PC-3 (cell line): ENCODE measurements around the gene BTBD7. TPM values are rescaled to one million over a fixed set of nuclear protein-coding genes. Genes with fewer than 3 reads are reported as not detected.

ENCODE experiments used
- ATAC-seq: fragments of 200-7000 bp; cut with Tn5 transposase; 2 replicates; pipeline ENCODE4 v1.9.1; 2020; ENCODE audit warnings: mild to moderate bottlenecking, moderate library complexity
- BruUV-seq: library from RNA; stranded (reverse); fragments of 400-500 nt; replicated peaks from 2 replicates; lab custom pipeline; 2021; lab: Mats Ljungman, UMichigan
- CTCF ChIA-PET: fragments of 300-600 bp; sonication (Branson Sonifier 250); formaldehyde crosslinking; loops from one replicate; lab custom pipeline; 2022; ENCODE audit warnings: antibody characterized with exemption; lab: Charles Lee
- POLR2A ChIA-PET: fragments of 300-600 bp; sonication (Branson Sonifier 250); formaldehyde crosslinking; loops from one replicate; lab custom pipeline; 2022; ENCODE audit warnings: antibody characterized with exemption; ENCODE audit not compliant: unreplicated experiment; lab: Charles Lee
- DNase-seq: peaks from one replicate; pipeline ENCODE4 v3.0.0-alpha.2; 2015
- H2AFZ ChIP-seq: fragments of 300-600 bp; sonication (generic); 2 replicates; pipeline ENCODE4 v1.6.0; 2016; ENCODE audit warnings: antibody characterized with exemption, low read length
- H3F3A ChIP-seq: fragments of 300-600 bp; sonication (generic); one replicate; pipeline ENCODE4 v1.6.0; 2017; ENCODE audit warnings: antibody characterized with exemption, low read length, control low read depth, mild to moderate bottlenecking; ENCODE audit not compliant: unreplicated experiment
- H3K27ac ChIP-seq: fragments of 300-600 bp; sonication (generic); 2 replicates; pipeline ENCODE4 v1.5.1; 2016; ENCODE audit warnings: mild to moderate bottlenecking, low read length
- H3K27me3 ChIP-seq: fragments of 300-600 bp; sonication (generic); 2 replicates; pipeline ENCODE4 v1.6.1; 2016; ENCODE audit warnings: low read length, mixed read lengths
- H3K36me3 ChIP-seq: fragments of 300-600 bp; sonication (generic); 2 replicates; pipeline ENCODE4 v1.6.1; 2016; ENCODE audit warnings: low read depth, mixed run types, low read length, mixed read lengths
- H3K4me1 ChIP-seq: fragments of 300-600 bp; sonication (generic); 2 replicates; pipeline ENCODE4 v1.5.1; 2016; ENCODE audit warnings: low read length; ENCODE audit not compliant: insufficient read depth
- H3K4me2 ChIP-seq: fragments of 300-600 bp; sonication (generic); 2 replicates; pipeline ENCODE4 v1.6.0; 2016; ENCODE audit warnings: low read length
- H3K4me3 ChIP-seq: fragments of 300-600 bp; sonication (generic); 2 replicates; pipeline ENCODE4 v1.5.1; 2016; ENCODE audit warnings: mild to moderate bottlenecking, low read length, mixed read lengths
- H3K79me2 ChIP-seq: fragments of 300-600 bp; sonication (generic); 2 replicates; pipeline ENCODE4 v1.6.1; 2017; ENCODE audit warnings: low read length, mixed read lengths
- H3K9ac ChIP-seq: fragments of 300-600 bp; sonication (generic); 2 replicates; pipeline ENCODE4 v1.6.0; 2016; ENCODE audit warnings: mild to moderate bottlenecking, low read length
- H3K9me2 ChIP-seq: fragments of 300-600 bp; sonication (generic); replicated peaks from 2 replicates; pipeline ENCODE4 v1.6.1; 2016; ENCODE audit warnings: mixed run types, low read length, mixed read lengths
- H3K9me3 ChIP-seq: fragments of 300-600 bp; sonication (generic); 2 replicates; pipeline ENCODE4 v1.6.1; 2016; ENCODE audit warnings: low read length, mixed read lengths
- H4K20me1 ChIP-seq: fragments of 300-600 bp; sonication (generic); 2 replicates; pipeline ENCODE4 v1.6.1; 2016; ENCODE audit warnings: low read length, mixed read lengths
- EZH2 ChIP-seq: fragments of 300-600 bp; sonication (generic); IDR thresholded peaks from one replicate; pipeline ENCODE4 v1.6.1; 2017; ENCODE audit warnings: antibody characterized with exemption, mild to moderate bottlenecking, low read length; ENCODE audit not compliant: unreplicated experiment
- EZH2phosphoT487 ChIP-seq: fragments of 300-600 bp; sonication (generic); IDR thresholded peaks from 2 replicates; pipeline ENCODE4 v1.6.1; 2018; ENCODE audit warnings: mild to moderate bottlenecking, antibody characterized with exemption, low read length, borderline replicate concordance
- intact Hi-C: fragments of 100-400 bp; cut with micrococcal nuclease; formaldehyde crosslinking; loops from 2 replicates; pipeline ENCODE4 v1.9.0; 2023
- total RNA-seq: library from RNA; depleted of rRNA; stranded (reverse); fragments of >200 nt; gene quantifications from 2 replicates; pipeline ENCODE4 v1.2.3, GENCODE V29; 2014
- TF ChIP-seq, protein P1 (sequence below): fragments of 300-600 bp; sonication (generic); conservative IDR thresholded peaks from 2 replicates; pipeline ENCODE4 v1.5.1; 2017; ENCODE audit warnings: antibody characterized with exemption, low read depth, mild to moderate bottlenecking, low read length

Gene BTBD7
- total RNA-seq, 1 experiment from 2014 or later = 23.2 TPM

- no peaks in the 10 kb centered on the region for H3K9me2 ChIP-seq
- POLR2A ChIA-PET = no interaction called here
- H3K9me3 ChIP-seq = no peaks in the 10 kb centered on the region
- CTCF ChIA-PET = no interaction called here
- H3K27ac ChIP-seq = no peak overlapping the region
- intact Hi-C loops = no loop called here
- BruUV-seq = no TSS peak
- no peak overlapping the region for H3K4me2 ChIP-seq
- H3K79me2 ChIP-seq = peaks cover 79% of the 10 kb centered on the region
- H3K27me3 ChIP-seq = no peaks in the 10 kb centered on the region
- no peak overlapping the region for H3K4me3 ChIP-seq
- no peaks in the 10 kb centered on the region for H3K4me1 ChIP-seq
- H3F3A ChIP-seq = no peaks in the 10 kb centered on the region
- H4K20me1 ChIP-seq = no peaks in the 10 kb centered on the region
- TF ChIP-seq EZH2 = no peak
- TF ChIP-seq, protein P1, sequence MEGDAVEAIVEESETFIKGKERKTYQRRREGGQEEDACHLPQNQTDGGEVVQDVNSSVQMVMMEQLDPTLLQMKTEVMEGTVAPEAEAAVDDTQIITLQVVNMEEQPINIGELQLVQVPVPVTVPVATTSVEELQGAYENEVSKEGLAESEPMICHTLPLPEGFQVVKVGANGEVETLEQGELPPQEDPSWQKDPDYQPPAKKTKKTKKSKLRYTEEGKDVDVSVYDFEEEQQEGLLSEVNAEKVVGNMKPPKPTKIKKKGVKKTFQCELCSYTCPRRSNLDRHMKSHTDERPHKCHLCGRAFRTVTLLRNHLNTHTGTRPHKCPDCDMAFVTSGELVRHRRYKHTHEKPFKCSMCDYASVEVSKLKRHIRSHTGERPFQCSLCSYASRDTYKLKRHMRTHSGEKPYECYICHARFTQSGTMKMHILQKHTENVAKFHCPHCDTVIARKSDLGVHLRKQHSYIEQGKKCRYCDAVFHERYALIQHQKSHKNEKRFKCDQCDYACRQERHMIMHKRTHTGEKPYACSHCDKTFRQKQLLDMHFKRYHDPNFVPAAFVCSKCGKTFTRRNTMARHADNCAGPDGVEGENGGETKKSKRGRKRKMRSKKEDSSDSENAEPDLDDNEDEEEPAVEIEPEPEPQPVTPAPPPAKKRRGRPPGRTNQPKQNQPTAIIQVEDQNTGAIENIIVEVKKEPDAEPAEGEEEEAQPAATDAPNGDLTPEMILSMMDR = no peak
- TF ChIP-seq EZH2phosphoT487 = no peak
- ATAC-seq (no peak), DNase-seq (no peak)
- peaks cover 8% of the 10 kb centered on the region; the same call in 1 of the 2 replicates for H3K36me3 ChIP-seq
- no peak overlapping the region for H3K9ac ChIP-seq
- no peak overlapping the region for H2AFZ ChIP-seq
These were observed 37.2 kb downstream of the BTBD7 start for GRCh38 chr14:93295541-93296220.

- intact Hi-C loops = no loop called here
- H3K4me3 ChIP-seq = no peak overlapping the region
These were observed 46.5 kb downstream of the BTBD7 start for GRCh38 chr14:93286212-93286890.

More at GRCh38 chr14:93286212-93286890, 46.5 kb downstream of the BTBD7 start:
- peaks cover 23% of the 10 kb centered on the region; the same call in 1 of the 2 replicates for H3K36me3 ChIP-seq
- no peak overlapping the region for H2AFZ ChIP-seq
- H3F3A ChIP-seq = no peaks in the 10 kb centered on the region
- H3K4me1 ChIP-seq = no peaks in the 10 kb centered on the region
- H3K9me3 ChIP-seq = no peaks in the 10 kb centered on the region
- H3K9ac ChIP-seq = no peak overlapping the region
- peaks cover 36% of the 10 kb centered on the region for H3K79me2 ChIP-seq
- DNase-seq (no peak), ATAC-seq (no peak)
- ChIA-PET CTCF (no interaction called here), POLR2A (no interaction called here)
- no peaks in the 10 kb centered on the region for H3K27me3 ChIP-seq
- TF ChIP-seq EZH2phosphoT487 (no peak), EZH2 (no peak)
- TF ChIP-seq, protein P1 = no peak
- no peak overlapping the region for H3K27ac ChIP-seq
- H3K4me2 ChIP-seq = no peak overlapping the region
- no TSS peak for BruUV-seq
- H4K20me1 ChIP-seq = no peaks in the 10 kb centered on the region
- no peaks in the 10 kb centered on the region for H3K9me2 ChIP-seq
